Retina (tissue), 1 donor: Measurements from ENCODE around the gene PARD3B.
A peak's percentile ranks its signal among the peaks of the same experiment; 100 is the strongest.

ENCODE experiments used
- DNase-seq: peaks from one replicate; pipeline ENCODE4 v3.0.0-alpha.2; 2016

Gene PARD3B

DNA sequence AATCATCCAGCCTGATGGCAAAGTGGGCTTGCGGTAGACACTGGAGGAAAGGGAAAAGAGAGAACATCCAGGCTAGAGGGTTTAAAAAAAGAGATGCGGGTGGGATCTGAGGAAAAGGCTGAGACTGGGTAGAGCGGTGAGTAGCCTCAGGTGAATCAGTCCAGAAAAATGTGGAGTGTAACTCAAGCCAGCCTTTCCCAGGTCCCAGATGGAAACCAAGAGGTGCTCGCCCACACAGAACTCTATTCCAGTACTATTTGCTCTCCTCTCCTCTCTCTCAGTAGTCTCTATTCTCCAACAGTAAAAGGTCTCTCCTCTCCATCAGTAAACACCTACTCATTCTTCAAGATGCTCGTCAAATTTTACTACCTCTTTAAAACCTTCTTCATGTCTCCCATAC, 1098.7 kb downstream of the PARD3B start:
- no peak for DNase-seq

DNA sequence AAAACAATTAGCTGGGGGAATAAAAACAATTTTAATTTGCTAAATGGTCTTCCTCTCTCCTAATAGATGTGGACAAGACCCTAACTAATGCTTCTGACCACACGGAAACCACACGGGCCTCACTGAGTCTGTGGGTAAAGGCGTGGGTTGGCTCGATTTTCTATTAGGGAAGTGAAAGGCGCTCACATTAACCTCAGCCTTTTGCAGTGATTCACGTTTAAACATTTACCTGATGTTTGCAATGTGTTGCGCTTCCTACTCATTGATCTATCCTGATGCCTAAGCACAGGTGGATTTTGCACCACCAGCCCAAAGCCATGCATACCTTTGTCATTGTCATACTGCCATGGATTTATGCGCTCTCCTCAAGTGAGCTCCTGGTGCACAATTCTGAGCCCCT, 1101.4 kb downstream of the PARD3B start:
- no peak for DNase-seq

DNA sequence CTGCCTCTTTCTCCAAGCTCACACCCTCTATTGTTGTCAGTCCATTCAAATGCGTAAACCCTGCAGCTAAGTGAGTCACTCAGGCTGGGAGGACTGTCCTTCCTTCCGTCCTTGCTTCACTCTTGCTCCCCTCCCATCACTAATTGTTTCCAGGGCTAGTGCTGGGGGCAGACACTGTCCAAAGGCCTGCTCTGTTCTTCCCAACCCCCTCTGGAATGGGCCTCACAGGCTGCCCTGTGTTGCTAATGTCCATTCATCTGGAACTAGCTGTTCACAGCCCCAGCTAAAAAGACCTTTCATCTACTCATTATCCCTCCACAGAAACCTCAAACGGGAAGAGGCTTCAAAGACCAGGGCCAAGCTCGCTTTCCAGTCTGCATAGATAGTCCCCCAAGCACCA, 1105.2 kb downstream of the PARD3B start:
- peak; percentile 42 for DNase-seq

DNA sequence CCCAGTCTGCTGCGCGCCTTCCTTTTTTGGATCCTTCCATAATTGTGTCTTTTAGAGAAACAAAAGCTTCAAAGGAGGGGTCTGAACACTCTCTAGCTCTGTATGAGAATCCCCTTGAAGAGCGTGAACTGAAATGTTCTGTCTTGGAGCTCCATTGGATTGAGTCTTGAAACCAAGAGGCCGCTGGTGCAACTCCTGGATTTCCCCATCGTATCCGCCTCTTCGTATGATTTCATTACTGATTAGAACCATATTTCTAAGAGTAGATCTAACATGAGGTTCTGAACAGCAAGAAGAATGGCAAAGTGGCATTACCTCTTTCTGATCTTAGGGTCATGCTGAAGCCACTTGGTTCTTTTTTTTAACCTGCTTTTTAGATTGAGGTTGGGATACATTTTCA, 1105.7 kb downstream of the PARD3B start:
- no peak for DNase-seq

DNA sequence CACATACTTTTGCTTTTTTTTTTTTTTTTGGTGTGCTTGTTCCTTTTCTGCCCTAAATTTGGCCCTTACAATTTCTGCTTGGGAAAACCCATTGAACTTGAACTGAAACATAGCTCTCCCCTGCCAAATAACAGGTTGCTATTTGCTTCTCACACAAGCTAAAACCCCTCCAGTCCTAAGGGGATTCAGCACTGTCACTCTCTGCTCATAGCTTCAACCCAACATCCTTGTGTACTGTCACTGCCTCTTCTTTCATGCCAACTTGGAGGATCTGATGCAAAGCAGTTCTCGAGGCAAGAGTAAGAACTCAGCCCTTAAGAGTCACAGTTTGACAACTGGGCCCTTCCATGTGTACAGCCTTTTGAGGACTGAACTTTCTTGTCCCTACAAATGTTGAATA, 1106.4 kb downstream of the PARD3B start:
- no peak for DNase-seq

DNA sequence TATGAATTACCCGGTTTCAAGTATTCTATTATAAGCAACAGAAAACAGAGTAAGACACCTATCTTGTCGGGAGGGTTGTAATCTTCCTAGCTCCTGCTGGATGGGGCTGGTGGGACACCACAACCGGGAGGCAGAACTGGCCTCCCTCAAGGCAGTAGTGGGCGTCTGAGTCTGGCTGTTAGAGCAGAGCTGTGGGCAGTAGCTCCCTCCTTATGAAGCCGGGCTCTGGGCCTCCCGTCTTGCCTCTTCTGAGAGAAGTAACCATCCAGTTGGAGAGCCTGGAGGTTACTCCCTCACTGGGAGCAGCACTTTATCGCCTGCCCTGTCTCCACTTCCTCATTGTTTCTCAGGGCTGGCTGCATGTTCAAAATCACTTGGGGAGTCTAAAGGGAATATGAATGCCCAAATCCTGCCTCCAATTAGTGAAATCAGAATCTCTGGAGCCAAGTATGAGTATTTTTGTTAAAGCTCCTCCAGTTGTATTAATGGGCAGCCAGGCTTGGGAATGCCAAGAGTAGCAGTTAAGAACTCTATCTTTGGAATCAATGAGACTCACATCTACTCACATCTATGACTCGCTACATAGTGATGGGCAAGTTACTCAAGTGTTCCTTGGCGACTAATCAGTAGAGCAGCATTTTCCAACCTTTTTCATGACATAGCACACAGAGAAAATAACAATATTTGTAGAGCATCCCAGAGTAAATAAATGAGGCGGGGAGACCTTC, 1109.8 kb downstream of the PARD3B start:
- no peak for DNase-seq

DNA sequence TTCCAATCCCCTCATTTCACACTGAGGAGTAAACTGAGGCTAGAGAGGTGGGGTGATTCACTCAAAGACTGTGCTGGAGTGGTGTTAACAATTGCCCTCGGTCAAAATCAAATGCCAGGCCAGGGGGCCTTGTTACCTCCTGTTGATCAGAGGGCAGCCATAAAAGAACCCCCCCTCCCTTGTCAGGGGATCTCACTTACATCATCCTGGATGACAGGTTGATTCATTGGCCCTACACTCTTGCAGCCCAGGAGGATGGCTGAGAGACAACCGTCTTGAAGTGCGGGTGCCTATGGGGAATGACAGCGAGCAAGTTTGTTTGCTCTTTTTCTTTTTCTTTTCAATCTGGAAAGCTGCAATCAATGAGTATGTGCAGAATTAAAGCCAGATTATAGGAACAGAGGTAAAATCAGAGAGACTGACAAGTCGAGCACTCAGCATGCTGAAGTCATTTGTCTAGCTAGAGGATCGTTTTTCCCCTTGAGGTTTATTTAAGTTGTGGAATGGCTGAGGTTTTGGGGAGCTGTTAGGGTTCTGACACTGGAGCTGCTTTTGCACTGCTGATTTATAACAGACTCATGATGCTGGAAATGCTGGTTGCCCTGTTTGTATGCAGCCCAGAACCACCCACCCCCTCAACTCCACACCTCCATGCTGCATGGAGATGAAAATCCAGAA, 1110.6 kb downstream of the PARD3B start:
- no peak for DNase-seq

DNA sequence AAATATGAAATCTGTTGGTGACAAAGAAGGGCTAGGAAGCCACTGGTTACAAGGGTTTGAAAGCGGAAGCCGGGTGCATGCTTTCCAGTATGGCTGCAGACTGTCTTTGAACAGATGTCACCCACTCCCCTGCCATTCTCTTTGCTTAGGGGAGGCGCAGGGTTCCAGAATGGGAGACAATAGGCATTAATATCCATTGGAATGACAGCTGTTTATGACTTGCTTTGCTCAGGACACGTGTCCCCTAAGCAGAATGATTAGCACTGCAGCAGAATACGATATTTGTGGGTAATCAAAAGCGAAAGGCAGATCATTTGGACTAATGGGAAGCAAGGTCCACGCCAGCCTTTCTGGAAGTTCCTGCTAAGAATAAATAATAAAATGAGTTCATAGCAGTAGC, 1111.2 kb downstream of the PARD3B start:
- peak; percentile 48 for DNase-seq

DNA sequence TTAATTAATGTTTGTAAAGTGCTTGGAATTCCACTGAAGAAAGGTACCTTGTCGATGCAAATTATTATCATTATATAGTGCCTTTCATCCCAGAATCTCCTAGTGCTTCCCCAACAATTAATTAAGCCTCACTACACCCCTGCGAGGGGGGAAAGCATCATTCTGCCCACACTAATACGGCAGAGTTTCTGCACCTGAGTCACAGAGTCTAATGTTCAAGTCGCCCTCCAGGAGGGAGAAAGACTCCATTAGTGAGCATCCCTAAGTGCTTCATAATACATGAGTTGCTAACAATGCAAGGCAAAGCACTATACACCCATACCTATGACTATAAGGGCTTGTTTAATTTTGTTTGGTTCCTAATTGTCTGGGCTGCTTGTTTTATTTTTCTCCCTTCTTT, 1111.7 kb downstream of the PARD3B start:
- DNase-seq, result no peak

DNA sequence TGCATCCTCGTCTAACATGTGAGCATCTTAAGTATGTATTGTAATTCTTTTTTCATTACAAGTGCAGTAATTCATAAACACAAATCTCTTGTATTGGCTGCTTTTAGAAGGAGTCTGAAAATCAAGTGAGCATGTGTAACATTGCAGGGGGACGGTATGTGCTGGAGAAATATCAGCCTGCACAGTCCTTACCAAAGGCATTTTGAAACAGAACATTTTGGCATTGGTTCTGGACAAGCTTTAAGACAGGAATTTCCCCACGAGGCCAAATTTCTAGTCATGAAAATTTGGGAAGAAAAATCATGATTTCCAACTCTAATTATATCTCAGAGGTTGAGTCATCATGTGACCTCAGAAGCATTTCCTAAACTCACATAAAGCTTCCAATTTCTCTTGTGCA, 1112.3 kb downstream of the PARD3B start:
- DNase-seq, result no peak

DNA sequence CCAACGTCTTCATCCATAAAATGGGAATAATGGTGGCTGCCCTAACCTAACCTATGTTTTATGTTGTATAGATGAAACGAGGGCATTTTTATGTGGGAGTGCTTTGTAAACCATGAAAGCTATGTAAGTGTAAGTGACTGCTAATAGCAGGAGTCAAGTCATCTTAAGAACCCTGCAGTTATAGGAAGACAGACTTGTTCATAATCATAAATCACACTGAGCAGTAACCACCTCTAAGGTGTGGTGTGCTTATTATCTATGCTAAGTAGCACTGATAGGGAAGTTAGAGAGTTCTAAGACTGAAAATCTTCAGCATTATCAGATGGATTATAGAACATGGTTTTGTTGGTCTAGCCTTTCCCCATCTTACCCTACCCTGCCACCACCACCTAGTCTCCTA, 1112.8 kb downstream of the PARD3B start:
- DNase-seq, result no peak

DNA sequence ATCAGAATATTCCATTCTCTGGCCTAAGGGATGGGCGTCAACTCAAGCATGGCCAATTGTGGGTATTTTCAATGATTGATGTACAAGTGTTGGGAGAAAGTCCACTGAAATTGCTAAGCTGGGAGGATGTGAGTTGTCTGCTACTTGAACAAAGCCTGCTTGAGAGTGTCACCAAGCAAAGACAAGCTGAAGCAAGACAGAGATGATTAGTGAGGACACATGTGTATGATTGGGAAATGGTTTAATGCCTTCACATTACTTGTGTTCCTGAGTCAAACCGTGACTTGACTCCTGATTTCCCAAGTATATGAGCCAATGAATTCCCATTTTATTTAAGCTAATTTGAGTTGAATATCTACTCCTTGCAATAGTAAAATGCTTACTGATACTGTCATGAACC, 1113.3 kb downstream of the PARD3B start:
- DNase-seq, result no peak

DNA sequence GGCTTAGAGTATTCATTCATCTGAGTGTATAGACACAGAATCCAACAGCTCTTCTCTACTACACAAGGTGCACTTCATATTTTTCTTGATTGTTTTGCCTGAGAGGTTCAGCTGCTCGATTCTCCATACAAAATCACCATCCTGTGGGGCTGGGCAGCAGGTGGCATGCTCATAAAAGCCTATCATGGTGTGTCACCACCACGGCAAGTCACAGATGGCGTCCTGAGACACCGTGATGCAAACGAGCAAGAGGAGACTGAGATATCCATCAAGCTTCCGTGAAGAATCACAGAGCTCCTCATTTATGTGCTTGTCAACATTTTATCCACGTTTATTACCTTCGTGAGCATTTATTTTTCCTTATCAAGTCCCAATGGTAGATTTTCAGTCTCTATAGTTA, 1114.6 kb downstream of the PARD3B start:
- no peak for DNase-seq

DNA sequence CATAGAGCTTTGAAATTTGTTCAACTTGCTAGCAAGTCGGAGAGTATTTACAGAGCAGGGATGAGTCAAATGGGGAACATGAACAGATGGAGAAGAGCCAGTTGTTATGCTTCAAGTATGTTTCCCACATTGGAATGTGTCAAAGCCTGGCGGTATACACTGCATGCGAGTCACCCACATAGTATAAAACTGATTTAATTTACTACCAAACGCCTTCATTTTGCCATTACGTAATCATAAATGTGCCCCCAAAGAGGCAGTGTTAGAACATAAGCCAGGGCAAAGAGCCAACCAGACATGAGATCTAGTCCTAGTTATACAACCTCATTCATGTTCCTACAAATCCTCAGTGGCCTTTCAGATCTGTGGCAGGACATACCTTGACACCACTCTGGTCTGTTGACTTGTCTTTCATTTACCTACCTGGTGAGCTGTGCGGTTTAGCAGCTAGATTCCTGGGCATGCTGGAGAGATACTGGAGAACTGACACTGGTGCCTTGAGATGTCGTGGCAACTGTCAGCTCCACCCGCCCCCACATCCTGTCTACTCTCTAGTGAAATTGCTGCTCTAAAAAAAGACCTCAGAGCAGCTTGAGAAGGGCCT, 1115.3 kb downstream of the PARD3B start:
- DNase-seq, result no peak

DNA sequence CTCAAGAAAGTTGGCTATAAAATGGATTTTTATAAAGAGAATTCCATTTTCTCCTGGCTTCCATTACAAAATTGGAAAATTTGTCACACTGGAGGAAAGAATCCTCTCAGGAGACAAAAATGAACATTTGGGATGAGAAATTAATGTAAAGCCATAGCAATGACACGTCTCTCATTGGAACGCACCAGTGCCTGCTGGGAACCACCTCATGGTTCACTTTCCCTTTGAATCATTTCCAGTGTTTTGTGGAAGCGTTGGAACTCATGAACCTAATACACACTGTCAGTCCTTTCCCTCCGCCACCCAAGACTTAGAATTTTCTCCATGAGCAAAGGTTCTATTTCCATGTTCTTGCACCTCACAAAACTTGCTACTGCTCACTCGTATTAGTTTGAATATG, 1116.0 kb downstream of the PARD3B start:
- DNase-seq, result no peak

DNA sequence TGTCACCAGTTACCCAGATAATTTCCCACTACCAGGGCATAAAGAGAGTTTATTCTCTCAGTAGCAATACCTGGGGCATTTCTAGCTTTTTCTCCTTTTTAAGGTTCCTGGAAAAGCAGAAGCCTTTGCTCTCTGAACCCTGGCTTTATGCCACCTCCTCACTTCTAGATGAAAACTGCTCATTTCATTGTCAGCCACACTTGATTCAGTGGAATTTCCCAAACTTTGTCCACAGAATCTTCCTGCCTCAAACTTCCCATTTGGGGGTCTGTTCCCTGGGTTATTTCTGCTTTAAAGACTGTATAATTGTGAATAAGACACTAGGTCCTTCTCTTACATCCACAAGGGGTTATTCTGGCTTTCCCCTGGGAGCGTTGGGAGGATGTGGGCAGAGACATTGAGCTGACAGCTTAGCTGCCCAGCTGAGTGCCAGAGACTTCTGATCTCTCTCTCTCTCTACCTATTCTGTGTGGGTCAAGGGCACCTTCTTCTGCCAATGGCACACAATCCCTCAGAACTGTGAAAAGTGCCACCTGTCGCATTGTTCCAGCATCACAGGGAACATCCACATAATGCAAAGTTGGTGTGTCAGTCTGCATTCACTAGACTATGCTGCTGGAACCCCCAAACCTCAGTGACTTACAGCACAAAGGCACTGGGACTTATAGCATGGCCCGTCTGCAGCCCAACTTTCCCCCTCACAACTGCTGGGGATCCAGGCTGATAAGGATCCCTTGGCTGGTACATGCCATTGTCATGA, 1117.1 kb downstream of the PARD3B start:
- DNase-seq, result no peak

DNA sequence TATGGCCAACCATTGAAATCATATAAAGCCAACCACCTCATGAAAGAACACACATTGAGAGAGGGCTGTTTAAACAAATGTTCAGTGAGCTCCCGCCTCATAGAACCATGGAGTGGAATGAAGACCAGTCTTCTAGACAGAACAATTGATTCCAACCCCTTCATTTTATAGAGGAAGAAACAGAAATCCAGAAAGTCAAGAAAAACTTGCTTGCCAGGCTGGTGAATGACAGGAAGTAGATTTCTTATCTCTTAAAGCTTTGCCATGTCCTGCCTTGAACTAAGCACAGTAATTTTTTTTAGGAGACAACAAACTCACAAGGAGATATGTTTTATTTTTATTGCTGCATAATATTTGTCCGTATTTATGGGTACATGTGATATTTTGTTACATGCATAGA, 1120.5 kb downstream of the PARD3B start:
- no peak for DNase-seq
